HepG2 (cell line): ENCODE data around the gene MRPL50. TPM values are rescaled to one million over a fixed set of nuclear protein-coding genes. Genes with fewer than 3 reads are reported as not detected.
A peak's percentile ranks its signal among the peaks of the same experiment; 100 is the strongest.

Experiments used
- ATF7 ChIP-seq, 2 experiments: fragments of 450-650 bp in 1 of 2; sonication (generic) in 1 of 2; formaldehyde crosslinking in 1 of 2; IDR thresholded peaks; 2 replicates each; pipeline versions ENCODE4 v1.4.0 to v1.6.1; 2016 to 2020; ENCODE audit warnings: antibody characterized with exemption in 1 of 2, mild to moderate bottlenecking in 1 of 2, missing genetic modification reagents in 1 of 2
- BCL6 ChIP-seq: IDR thresholded peaks from 2 replicates; pipeline ENCODE4 v1.6.1; 2016; ENCODE audit warnings: missing genetic modification reagents, missing compliant biosample characterization
- FOSL1 ChIP-seq: sonication (generic); formaldehyde crosslinking; IDR thresholded peaks from 2 replicates; pipeline ENCODE4 v1.9.0; 2021; ENCODE audit warnings: missing genetic modification reagents, borderline replicate concordance
- FOXA3 ChIP-seq: IDR thresholded peaks from 2 replicates; pipeline ENCODE4 v1.6.1; 2016; ENCODE audit warnings: missing genetic modification reagents, missing compliant biosample characterization
- GATAD1 ChIP-seq: IDR thresholded peaks from 2 replicates; pipeline ENCODE4 v1.6.1; 2016; ENCODE audit warnings: missing genetic modification reagents, missing compliant biosample characterization
- HHEX ChIP-seq: IDR thresholded peaks from 2 replicates; pipeline ENCODE4 v1.6.1; 2016; ENCODE audit warnings: control low read depth
- KLF13 ChIP-seq: sonication (generic); formaldehyde crosslinking; IDR thresholded peaks from 2 replicates; pipeline ENCODE4 v1.4.0; 2020; ENCODE audit warnings: mild to moderate bottlenecking, missing genetic modification reagents
- MAF1 ChIP-seq: sonication (generic); formaldehyde crosslinking; IDR thresholded peaks from 2 replicates; pipeline ENCODE4 v1.5.0; 2020; ENCODE audit warnings: missing genetic modification reagents, borderline replicate concordance
- MXI1 ChIP-seq: IDR thresholded peaks from 3 replicates; pipeline ENCODE4 v1.6.1; 2012; ENCODE audit warnings: low read depth, low read length, inconsistent platforms, borderline replicate concordance
- NFIB ChIP-seq: sonication (generic); formaldehyde crosslinking; IDR thresholded peaks from 2 replicates; pipeline ENCODE4 v1.9.0; 2021; ENCODE audit warnings: missing genetic modification reagents, mild to moderate bottlenecking, borderline replicate concordance
- PHF8 ChIP-seq: sonication (generic); formaldehyde crosslinking; IDR thresholded peaks from 2 replicates; pipeline ENCODE4 v1.5.0; 2020; ENCODE audit warnings: missing genetic modification reagents
- RCOR2 ChIP-seq: IDR thresholded peaks from 2 replicates; pipeline ENCODE4 v1.6.1; 2016; ENCODE audit warnings: missing biosample characterization, missing genetic modification reagents
- RXRA ChIP-seq: sonication (generic); formaldehyde crosslinking; IDR thresholded peaks from 2 replicates; pipeline ENCODE4 v1.5.1; 2020; ENCODE audit warnings: missing genetic modification reagents
- SMAD9 ChIP-seq: sonication (generic); formaldehyde crosslinking; IDR thresholded peaks from 2 replicates; pipeline ENCODE4 v1.5.1; 2020; ENCODE audit warnings: mild to moderate bottlenecking, missing genetic modification reagents
- SNAI1 ChIP-seq: sonication (generic); formaldehyde crosslinking; IDR thresholded peaks from 2 replicates; pipeline ENCODE4 v1.5.0; 2020; ENCODE audit warnings: mild to moderate bottlenecking, missing genetic modification reagents, borderline replicate concordance
- TAF1 ChIP-seq: sonication (generic); formaldehyde crosslinking; IDR thresholded peaks from 2 replicates; pipeline ENCODE4 v1.4.0; 2020; ENCODE audit warnings: missing genetic modification reagents
- TEAD3 ChIP-seq: optimal IDR thresholded peaks from 2 replicates; pipeline ENCODE3; 2016; ENCODE audit warnings: borderline replicate concordance
- ZBTB14 ChIP-seq: sonication (generic); formaldehyde crosslinking; IDR thresholded peaks from 2 replicates; pipeline ENCODE4 v1.4.0; 2020; ENCODE audit warnings: missing genetic modification reagents
- ZBTB7A ChIP-seq: sonication (generic); formaldehyde crosslinking; IDR thresholded peaks from 2 replicates; pipeline ENCODE4 v1.8.0; 2022; ENCODE audit warnings: mild to moderate bottlenecking, missing genetic modification reagents
- ZNF207 ChIP-seq: fragments of 450-650 bp; IDR thresholded peaks from 2 replicates; pipeline ENCODE4 v1.6.1; 2016; ENCODE audit warnings: antibody characterized with exemption, borderline replicate concordance
- ZNF326 ChIP-seq: sonication (generic); formaldehyde crosslinking; IDR thresholded peaks from 2 replicates; pipeline ENCODE4 v1.4.0; 2020; ENCODE audit warnings: missing genetic modification reagents, borderline replicate concordance
- ZNF468 ChIP-seq: sonication (generic); formaldehyde crosslinking; IDR thresholded peaks from 2 replicates; pipeline ENCODE4 v1.8.0; 2022; ENCODE audit warnings: mild to moderate bottlenecking, moderate library complexity, missing genetic modification reagents
- polyA plus RNA-seq, 8 experiments: library from polyadenylated mRNA; depleted of rRNA in 3 of 8; stranded (reverse) in 7 of 8; unstranded in 1 of 8; fragments of >200 nt; fragmentation: Illumina TruSeq in 4 of 8; extraction: Trizol in 4 of 8; gene quantifications; 2 replicates each; pipeline versions ENCODE4 v1.2.1 to v1.2.3, GENCODE V29; 2011 to 2016; ENCODE audit warnings: low read depth in 4 of 8, missing spikeins in 1 of 8, mixed read lengths in 1 of 8; ENCODE audit not compliant: insufficient read depth in 1 of 8
- total RNA-seq, 5 experiments: library from RNA; depleted of rRNA; stranded (reverse); fragments of >200 nt; fragmentation: Illumina TruSeq; extraction: Trizol; gene quantifications; 2 replicates each; pipeline ENCODE4 v1.2.3, GENCODE V29; 2016; ENCODE audit warnings: low read depth in 1 of 5
- TF ChIP-seq, protein P1 (sequence below): sonication (generic); formaldehyde crosslinking; IDR thresholded peaks from 2 replicates; pipeline ENCODE4 v1.8.1; 2023; ENCODE audit warnings: missing genetic modification reagents, mild to moderate bottlenecking, borderline replicate concordance
- TF ChIP-seq, protein P2 (sequence below): sonication (generic); formaldehyde crosslinking; IDR thresholded peaks from 2 replicates; pipeline ENCODE4 v1.5.1; 2020; ENCODE audit warnings: missing genetic modification reagents, mild to moderate bottlenecking, borderline replicate concordance
- TF ChIP-seq, protein P3 (sequence below): sonication (generic); formaldehyde crosslinking; IDR thresholded peaks from 2 replicates; pipeline ENCODE4 v1.8.0; 2022; ENCODE audit warnings: mild to moderate bottlenecking, missing genetic modification reagents, moderate library complexity
- TF ChIP-seq, protein P4 (sequence below): sonication (generic); formaldehyde crosslinking; IDR thresholded peaks from 2 replicates; pipeline ENCODE4 v1.8.0; 2022; ENCODE audit warnings: missing genetic modification reagents, low read depth, mild to moderate bottlenecking, borderline replicate concordance
- TF ChIP-seq, protein P5 (sequence below): sonication (generic); formaldehyde crosslinking; conservative IDR thresholded peaks from 2 replicates; pipeline ENCODE4 v1.4.0; 2020; ENCODE audit warnings: missing genetic modification reagents

The MRPL50 gene
- total and polyA plus RNA-seq, 2 of the 13 experiments (the other 11 are each of a cell fraction or from before 2014, with no cell fraction given) = 37.1 to 70.0 TPM

GRCh38 chr9:101433229-101433628 lies 34.8 kb upstream of the MRPL50 start (continued):
- TF ChIP-seq SNAI1 (CRISPR knock-in tag) (no peak), ZNF468 (CRISPR knock-in tag) (no peak), KLF13 (CRISPR knock-in tag) (no peak), RCOR2 (CRISPR knock-in tag) (peak; percentile 97), ZBTB14 (CRISPR knock-in tag) (no peak), SMAD9 (CRISPR knock-in tag) (no peak), TEAD3 (CRISPR knock-in tag) (peak; percentile 70), ZNF326 (no peak), MAF1 (CRISPR knock-in tag) (no peak), HHEX (CRISPR knock-in tag) (no peak), ZNF207 (no peak), FOSL1 (no peak), ZBTB7A (CRISPR knock-in tag) (no peak), GATAD1 (CRISPR knock-in tag) (no peak), RXRA (peak; percentile 34; the same call in 1 of the 2 replicates), TAF1 (CRISPR knock-in tag) (no peak), FOXA3 (CRISPR knock-in tag) (peak; percentile 89), PHF8 (CRISPR knock-in tag) (no peak), NFIB (CRISPR knock-in tag) (no peak), BCL6 (CRISPR knock-in tag) (peak; percentile 77), ATF7 (IDR thresholded peaks at IDR 0.05) (no peak), ATF7 (CRISPR knock-in tag; IDR thresholded peaks at IDR 0.05) (no peak), MXI1 (peak; percentile 46; the same call in 1 of the 3 replicates)
- TF ChIP-seq, protein P1, sequence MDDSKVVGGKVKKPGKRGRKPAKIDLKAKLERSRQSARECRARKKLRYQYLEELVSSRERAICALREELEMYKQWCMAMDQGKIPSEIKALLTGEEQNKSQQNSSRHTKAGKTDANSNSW (CRISPR knock-in tag) = no peak
- TF ChIP-seq, protein P2, sequence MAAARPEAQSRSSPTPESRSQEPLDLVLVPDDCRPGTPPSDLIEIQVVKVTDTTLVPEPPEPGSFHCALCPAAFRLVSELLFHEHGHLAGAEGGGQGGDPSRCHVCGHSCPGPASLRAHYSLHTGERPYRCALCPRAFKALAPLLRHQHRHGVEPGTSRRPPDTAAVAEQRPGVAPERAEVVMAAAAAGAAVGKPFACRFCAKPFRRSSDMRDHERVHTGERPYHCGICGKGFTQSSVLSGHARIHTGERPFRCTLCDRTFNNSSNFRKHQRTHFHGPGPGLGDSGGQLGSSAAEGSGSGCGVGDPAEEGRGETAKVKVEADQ (CRISPR knock-in tag) = no peak
- TF ChIP-seq, protein P3, sequence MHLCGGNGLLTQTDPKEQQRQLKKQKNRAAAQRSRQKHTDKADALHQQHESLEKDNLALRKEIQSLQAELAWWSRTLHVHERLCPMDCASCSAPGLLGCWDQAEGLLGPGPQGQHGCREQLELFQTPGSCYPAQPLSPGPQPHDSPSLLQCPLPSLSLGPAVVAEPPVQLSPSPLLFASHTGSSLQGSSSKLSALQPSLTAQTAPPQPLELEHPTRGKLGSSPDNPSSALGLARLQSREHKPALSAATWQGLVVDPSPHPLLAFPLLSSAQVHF (CRISPR knock-in tag) = no peak
- TF ChIP-seq, protein P4, sequence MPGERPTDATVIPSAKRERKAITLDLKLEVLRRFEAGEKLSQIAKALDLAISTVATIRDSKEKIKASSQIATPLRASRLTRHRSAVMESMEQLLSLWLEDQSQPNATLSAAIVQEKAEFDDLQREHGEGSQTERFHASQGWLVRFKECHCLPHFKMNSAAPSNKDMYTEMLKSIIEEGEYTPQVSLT (CRISPR knock-in tag) = no peak
- TF ChIP-seq, protein P5, sequence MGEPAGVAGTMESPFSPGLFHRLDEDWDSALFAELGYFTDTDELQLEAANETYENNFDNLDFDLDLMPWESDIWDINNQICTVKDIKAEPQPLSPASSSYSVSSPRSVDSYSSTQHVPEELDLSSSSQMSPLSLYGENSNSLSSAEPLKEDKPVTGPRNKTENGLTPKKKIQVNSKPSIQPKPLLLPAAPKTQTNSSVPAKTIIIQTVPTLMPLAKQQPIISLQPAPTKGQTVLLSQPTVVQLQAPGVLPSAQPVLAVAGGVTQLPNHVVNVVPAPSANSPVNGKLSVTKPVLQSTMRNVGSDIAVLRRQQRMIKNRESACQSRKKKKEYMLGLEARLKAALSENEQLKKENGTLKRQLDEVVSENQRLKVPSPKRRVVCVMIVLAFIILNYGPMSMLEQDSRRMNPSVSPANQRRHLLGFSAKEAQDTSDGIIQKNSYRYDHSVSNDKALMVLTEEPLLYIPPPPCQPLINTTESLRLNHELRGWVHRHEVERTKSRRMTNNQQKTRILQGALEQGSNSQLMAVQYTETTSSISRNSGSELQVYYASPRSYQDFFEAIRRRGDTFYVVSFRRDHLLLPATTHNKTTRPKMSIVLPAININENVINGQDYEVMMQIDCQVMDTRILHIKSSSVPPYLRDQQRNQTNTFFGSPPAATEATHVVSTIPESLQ (CRISPR knock-in tag) = no peak
